TTC549 (cell line): ENCODE data around the gene DOCK8.

Experiments
- FAIRE-seq: peaks from 2 replicates; lab custom pipeline; 2012; peaks lifted over from hg19 to GRCh38; lab: Jason Lieb, UNC

DOCK8 gene

DNA sequence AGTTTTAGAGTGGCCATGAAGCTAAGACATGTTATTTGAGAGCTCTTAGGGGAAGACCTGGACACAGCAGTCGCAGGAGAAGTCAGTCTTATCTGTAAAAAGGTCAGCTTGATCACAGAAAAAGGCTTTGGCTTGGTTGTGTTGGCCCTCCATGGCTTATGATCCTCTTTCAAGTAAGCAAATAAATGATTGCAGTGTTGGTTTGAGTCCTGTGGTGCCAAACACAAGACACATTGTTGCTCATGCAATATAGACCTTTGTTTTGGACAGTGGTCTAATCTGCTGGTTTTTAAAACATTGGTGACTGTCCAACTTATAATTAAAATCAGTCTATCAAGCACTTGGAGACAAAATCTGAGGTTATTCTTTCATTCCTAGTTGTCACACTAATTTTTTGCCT is 54.0 kb downstream of the DOCK8 start:
- FAIRE-seq: no peak

- FAIRE-seq: no peak
Observed at GRCh38 chr9:269081-269711, 54.5 kb downstream of the DOCK8 start.

- no peak for FAIRE-seq
Observed at GRCh38 chr9:270657-271237, 56.1 kb downstream of the DOCK8 start.

- FAIRE-seq: no peak
Observed at GRCh38 chr9:272251-273213, 57.9 kb downstream of the DOCK8 start.

- FAIRE-seq: no peak
Observed at GRCh38 chr9:274406-274805, 59.7 kb downstream of the DOCK8 start.

DNA sequence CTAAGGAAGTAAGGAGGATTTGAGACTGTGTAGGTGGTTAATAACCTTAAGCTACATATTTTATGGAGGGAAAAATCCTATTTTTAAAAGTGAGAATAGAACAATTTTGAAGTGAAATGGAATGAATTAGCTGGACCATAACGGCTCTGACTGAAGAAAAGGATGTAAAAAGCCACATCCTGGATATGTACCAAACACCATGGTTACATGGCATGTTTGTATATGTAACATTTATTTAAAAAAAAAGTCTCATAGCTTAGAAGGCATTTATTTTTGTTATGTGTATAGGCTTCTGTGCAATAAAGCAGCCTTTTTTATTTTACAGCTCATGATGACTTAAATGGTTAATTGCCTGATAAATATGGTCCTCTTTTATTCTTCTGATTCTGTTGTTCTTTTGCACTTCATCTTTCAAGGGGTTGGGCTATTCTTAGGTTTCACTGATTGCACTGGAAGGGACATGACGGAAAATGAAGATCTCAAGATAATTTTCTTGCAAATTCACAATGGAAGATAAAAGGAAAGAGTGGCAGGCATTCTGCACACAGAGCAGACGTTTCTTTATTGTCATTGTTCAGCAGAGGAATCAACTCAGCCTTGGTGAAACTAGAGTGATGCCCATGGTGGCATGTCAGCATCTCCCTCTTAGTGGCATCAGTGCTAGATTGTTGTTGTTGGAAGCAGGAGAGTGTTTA is 63.1 kb downstream of the DOCK8 start:
- no peak for FAIRE-seq

DNA sequence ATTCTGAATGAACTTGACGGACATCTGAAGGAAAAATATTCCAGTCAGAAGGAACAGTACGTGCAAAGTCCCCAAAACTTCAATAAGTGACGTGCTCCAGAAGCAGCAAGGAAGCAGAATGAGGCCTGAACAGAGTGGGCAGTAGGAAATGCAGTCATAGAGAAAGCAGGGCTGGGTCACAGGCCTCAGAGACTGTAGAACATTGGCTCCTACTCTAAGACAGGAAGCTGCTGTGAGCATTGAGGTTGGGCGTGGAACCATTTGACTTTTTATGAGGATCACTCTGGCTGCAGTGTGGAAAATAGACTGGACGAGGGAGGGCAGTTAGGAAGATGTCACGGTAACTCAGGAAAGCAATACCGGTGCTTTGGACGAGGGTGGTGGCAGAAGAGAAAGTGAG is 64.0 kb downstream of the DOCK8 start:
- no peak for FAIRE-seq

DNA sequence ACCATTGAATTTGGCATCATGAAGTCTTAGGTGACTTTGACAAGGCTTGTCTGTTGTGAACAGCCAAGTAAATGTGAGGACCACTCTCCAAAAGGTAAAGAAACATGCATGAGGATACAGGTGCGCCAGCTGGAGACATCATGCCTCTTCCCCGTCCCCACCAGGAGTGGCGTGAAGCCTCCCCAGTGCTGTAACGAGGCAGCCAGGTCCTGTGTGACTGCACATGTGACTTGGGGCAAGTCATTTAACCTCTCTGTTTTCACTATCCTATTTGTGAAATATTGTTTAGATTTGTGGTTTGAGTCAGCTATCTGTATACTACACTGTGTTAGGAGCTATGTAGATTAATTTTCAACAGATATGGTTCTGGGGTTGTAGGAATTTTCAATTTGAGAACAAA is 65.0 kb downstream of the DOCK8 start:
- no peak for FAIRE-seq

DNA sequence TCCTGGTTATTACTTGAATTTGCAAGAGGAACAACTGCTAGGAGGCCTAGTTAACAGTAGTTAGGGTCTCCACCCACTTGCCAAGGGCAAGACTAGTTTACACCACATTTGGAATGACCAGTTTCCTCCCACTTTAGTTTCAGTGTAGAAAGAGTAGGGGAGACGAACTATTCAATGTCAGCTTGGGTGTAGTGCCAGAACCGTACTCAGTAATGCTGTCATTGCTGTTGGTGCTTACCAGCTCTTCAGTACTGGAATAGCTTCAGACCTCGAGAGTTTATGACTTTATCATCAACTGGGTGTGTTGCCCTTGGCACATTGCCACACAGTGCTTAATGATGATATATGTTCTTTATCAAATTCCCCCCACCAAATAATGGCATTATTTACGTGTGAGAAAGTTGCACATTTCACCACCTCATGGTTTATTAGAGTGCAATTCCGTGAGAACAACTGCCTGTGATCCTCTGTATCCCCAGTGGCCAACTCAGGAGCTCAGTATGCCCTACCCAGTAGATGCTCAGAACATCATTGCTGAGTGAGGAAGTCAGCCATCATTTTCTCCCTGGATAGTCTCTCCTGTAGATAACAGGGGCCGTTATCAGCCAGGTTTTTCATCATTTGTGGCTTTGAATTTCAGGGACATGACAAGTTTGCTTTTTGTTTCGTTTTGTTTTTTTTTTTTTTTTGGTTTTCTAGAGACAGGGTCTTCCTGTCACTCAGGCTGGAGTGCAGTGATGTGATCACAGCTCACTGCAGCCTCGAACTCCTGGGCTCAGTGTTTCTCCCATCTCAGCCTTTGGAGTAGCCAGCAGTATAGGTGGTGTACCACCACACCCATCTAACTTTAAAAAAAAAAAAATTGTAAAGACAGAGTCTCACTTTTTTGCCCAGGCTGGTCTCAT is 67.3 kb downstream of the DOCK8 start:
- no peak for FAIRE-seq

DNA sequence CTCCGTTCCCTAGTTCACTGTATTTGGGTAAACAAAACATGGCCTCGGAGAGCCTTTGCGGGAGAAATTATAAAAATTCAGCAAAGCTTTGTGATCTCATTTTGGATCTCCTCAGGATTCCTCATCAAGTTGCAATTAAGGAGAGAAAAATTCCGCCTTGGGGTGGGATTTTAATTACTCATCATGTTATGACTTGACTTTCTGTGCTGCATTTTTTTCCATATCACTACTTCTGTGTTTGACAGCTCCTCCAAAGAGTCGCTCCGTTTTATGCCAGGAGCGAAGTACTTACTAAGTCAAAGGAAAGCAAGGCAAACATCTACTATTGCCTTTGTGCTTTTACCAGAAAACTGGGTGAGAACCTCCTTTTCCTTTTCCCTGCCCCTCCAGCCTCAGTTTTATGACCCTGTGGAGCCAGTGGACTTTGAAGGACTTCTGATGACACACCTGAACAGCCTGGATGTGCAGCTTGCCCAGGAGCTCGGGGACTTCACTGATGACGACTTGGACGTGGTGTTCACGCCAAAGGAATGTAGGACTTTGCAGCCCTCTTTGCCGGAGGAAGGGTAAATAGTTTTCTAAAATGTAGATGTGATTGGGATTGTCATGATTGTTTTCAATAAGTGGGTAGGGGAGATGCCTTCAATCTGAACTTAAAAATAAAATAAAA is 71.5 kb downstream of the DOCK8 start:
- FAIRE-seq: no peak

- FAIRE-seq: no peak
Observed at GRCh38 chr9:289121-289520, 74.5 kb downstream of the DOCK8 start.

GRCh38 chr9:292915-293314 is 78.2 kb downstream of the DOCK8 start:
- FAIRE-seq: no peak

GRCh38 chr9:295576-295975 is 80.9 kb downstream of the DOCK8 start:
- FAIRE-seq: no peak

GRCh38 chr9:296411-296810 is 81.7 kb downstream of the DOCK8 start:
- no peak for FAIRE-seq

GRCh38 chr9:297104-297972 is 82.7 kb downstream of the DOCK8 start:
- FAIRE-seq: no peak

- FAIRE-seq: no peak
Observed at GRCh38 chr9:303502-303901, 88.8 kb downstream of the DOCK8 start.

- no peak for FAIRE-seq
Observed at GRCh38 chr9:304106-304505, 89.4 kb downstream of the DOCK8 start.

GRCh38 chr9:304519-305185 is 90.0 kb downstream of the DOCK8 start:
- FAIRE-seq: no peak

- no peak for FAIRE-seq
Observed at GRCh38 chr9:306907-307306, 92.2 kb downstream of the DOCK8 start.

- no peak for FAIRE-seq
Observed at GRCh38 chr9:311841-312240, 97.2 kb downstream of the DOCK8 start.
